Esophagus (tissue), 2 donors: ENCODE data around the gene IFNL1. TPM values are rescaled to one million over a fixed set of nuclear protein-coding genes. Genes with fewer than 3 reads are reported as not detected.
"Not testable (repeated sequence)": the region's sequence is repeated elsewhere in the genome, so short reads cannot be mapped to it uniquely, and the experiment has no call there.

Experiments used
- H3K27ac ChIP-seq, 2 donors: one replicate each; pipeline ENCODE4 v1.5.1; 2013; ENCODE audit warnings: low read depth in 2 of 2, mild to moderate bottlenecking in 2 of 2, inconsistent platforms in 1 of 2, low read length in 1 of 2, moderate library complexity in 1 of 2
- H3K27me3 ChIP-seq, 2 donors: one replicate each; pipeline ENCODE4 v1.6.1; 2013; ENCODE audit warnings: low read length in 2 of 2, control low read depth in 1 of 2, mild to moderate bottlenecking in 1 of 2; ENCODE audit not compliant: insufficient read depth in 2 of 2, control insufficient read depth in 1 of 2
- H3K36me3 ChIP-seq, 2 donors: one replicate each; pipeline ENCODE4 v1.6.1; 2013; ENCODE audit warnings: low read length in 1 of 2; ENCODE audit not compliant: control insufficient read depth in 2 of 2, insufficient read depth in 2 of 2
- H3K4me1 ChIP-seq, 2 donors: one replicate each; pipeline ENCODE4 v1.6.1; 2013; ENCODE audit warnings: low read length in 1 of 2; ENCODE audit not compliant: control insufficient read depth in 2 of 2, insufficient read depth in 2 of 2
- H3K4me3 ChIP-seq, 2 donors: one replicate each; pipeline ENCODE4 v1.5.1; 2013; ENCODE audit warnings: low read length in 2 of 2, mild to moderate bottlenecking in 2 of 2, low read depth in 1 of 2, moderate library complexity in 1 of 2
- H3K9me3 ChIP-seq, 2 donors: one replicate each; pipeline ENCODE4 v1.6.1; 2013; ENCODE audit warnings: mild to moderate bottlenecking in 2 of 2, low read depth in 1 of 2, low read length in 1 of 2, moderate library complexity in 1 of 2; ENCODE audit not compliant: control insufficient read depth in 2 of 2, insufficient read depth in 1 of 2
- WGBS, 2 donors: extraction: QIAGEN DNeasy Blood & Tissue Kit; methylation state at CpG; one replicate each; pipeline ENCODE4 v1.1.7; 2013; 5-methylcytosine and 5-hydroxymethylcytosine counted together
- polyA plus RNA-seq, 2 donors: library from polyadenylated mRNA; stranded (reverse); fragments of 200-250 nt; gene quantifications; one replicate each; pipeline ENCODE4 v1.2.3, GENCODE V29; 2013
- donor health status: healthy with polysubstance abuse.
- donor health status: Bipolar disorder and iron deficiency.

Gene IFNL1
- polyA plus RNA-seq, 2 donors = not detected

DNA sequence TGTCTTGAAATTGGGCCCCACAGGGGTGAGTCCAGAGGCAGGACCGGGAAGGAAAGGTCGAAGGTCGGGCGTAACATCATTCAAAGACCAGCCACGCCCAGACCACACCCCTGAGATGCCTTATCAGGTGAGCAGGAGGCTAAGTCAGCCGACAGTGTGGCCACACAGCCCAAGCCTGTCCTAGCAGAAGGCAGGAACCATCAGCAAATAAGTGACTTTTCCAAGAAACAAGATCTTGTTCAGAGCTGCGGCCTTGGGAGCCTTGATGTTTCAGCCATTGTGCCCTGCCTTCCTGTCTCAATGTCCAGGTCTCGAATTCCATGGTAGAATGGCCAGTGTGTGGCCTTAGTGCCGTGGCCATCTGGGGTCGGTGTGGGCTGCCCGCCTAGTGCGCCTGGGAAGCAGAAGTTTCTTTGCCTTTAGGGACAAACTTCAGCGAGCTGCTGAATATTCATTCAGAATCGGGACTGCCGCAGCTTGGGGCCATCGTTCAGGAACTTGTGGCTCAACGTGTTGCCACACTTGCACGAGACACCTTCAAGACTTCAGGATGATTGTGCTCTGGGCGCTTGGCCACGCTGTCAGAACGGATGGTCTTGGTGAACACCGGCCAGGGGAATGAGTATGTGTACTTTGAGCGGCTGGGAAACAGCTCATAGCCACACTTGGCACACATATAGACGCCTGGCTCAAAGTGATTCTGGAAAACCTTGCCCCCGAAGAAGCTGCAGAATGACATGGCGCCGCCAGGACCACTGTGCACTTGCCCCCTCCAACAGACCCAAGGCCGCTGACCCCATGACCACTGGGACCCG, 41.5 kb upstream of the IFNL1 start:
- WGBS, 2 donors = 78 to 83% methylated on average over 29 of the region's 29 CpGs
- H3K27ac ChIP-seq = no peak overlapping the region
- H3K36me3 ChIP-seq = no peaks in the 10 kb centered on the region
- no peaks in the 10 kb centered on the region for H3K27me3 ChIP-seq
- H3K4me1 ChIP-seq = no peaks in the 10 kb centered on the region
- no peaks in the 10 kb centered on the region for H3K9me3 ChIP-seq
- H3K4me3 ChIP-seq = no peak overlapping the region

DNA sequence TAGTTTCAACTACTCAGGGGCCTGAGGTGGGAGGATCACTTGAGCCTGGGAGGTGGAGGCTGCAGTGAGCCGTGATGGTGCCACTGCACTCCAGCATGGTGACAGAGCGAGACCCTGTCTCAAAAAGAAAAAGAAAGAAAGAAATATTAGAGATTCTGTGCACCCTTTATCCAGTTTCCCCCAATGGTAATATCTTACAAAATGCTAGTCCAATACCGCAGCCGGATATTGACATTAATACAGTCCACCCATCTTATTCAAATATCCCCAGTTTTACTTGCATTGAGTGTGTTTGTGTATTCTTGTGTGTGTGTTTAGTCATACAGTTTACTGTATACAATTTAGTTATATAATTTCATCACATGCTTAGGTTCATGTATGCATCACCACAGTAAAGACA, 39.0 kb upstream of the IFNL1 start:
- WGBS, 2 donors = 94 to 96% methylated on average over 3 to 4 of the region's 4 CpGs
- Histone ChIP-seq H3K4me1 (no peaks in the 10 kb centered on the region), H3K27ac (no peak overlapping the region), H3K9me3 (no peaks in the 10 kb centered on the region), H3K36me3 (no peaks in the 10 kb centered on the region), H3K27me3 (no peaks in the 10 kb centered on the region), H3K4me3 (no peak overlapping the region)

DNA sequence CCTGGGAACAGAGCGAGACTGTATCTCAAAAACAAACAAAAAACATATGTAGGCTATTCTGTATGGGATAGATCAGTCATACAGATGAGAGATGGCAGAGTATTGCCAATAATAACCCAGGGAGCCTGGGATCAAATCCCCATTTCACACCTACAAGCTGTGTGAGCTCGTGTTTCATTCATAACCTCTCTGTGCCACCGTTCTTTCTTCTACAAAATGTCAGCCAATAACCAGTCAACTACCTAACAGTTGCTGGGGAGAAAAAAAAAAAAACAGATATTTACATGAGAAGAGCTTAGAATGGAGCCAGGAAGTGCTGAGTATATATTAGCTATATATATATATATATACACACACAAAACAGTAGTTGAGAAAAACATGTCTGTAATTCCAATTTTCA, 34.5 kb upstream of the IFNL1 start:
- H3K4me1 ChIP-seq = peaks cover 0 to 6% of the 10 kb centered on the region in 2 donors
- no peak overlapping the region for H3K27ac ChIP-seq
- 75 to 82% methylated on average over 3 of the region's 3 CpGs for WGBS, 2 donors
- peaks cover 0 to 11% of the 10 kb centered on the region in 2 donors for H3K27me3 ChIP-seq
- H3K9me3 ChIP-seq = no peaks in the 10 kb centered on the region
- no peaks in the 10 kb centered on the region for H3K36me3 ChIP-seq
- no peak overlapping the region for H3K4me3 ChIP-seq

DNA sequence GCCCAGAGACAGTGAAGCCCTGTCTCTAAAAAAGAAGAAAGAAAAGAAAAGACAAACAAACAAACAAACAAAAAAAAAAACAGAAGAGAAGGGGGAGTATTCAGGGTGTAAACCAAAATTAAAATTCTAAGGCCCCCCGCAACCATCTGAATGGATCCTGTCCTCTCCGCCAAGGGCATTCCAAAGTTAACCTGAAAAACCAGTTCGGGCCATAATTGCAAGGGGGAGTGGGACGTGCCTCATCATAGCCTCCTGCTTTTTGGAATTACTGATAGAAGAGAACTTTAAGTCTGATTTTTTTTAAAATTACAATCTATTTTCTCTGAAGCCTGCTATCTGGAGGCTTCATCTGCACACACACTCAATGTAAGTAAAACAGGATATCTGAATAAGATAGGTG, 33.7 kb upstream of the IFNL1 start:
- no peaks in the 10 kb centered on the region for H3K36me3 ChIP-seq
- H3K9me3 ChIP-seq = no peaks in the 10 kb centered on the region
- H3K4me3 ChIP-seq = no peak overlapping the region
- peaks cover 0 to 6% of the 10 kb centered on the region in 2 donors for H3K4me1 ChIP-seq
- H3K27me3 ChIP-seq = peaks cover 0 to 11% of the 10 kb centered on the region in 2 donors
- WGBS, 2 donors = 53 to 67% methylated on average over 4 of the region's 4 CpGs
- H3K27ac ChIP-seq = no peak overlapping the region

DNA sequence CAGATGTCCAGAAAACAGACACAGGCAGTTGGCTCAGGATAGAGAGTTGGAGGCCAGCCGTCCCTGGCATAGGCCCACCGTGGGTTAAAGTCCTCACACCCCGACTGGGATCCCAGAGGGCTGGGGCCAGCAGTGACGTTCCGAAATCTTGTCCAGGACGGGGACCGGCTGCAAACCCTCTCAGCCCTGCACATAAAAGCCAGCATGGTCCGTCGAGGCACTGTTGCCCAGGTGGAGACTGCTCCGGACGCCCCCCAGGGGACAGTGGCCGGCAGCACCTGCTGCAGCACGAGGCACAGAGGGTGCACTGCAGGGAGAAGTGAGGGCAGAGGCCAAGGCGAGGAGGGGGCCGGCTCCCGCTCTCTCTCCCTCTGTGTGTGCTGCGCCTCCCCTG, 32.3 kb upstream of the IFNL1 start:
- no peaks in the 10 kb centered on the region for H3K36me3 ChIP-seq
- H3K4me3 ChIP-seq = no peak overlapping the region
- 15 to 22% methylated on average over 13 to 17 of the region's 17 CpGs for WGBS, 2 donors
- H3K27ac ChIP-seq = no peak overlapping the region
- H3K27me3 ChIP-seq = peaks cover 0 to 11% of the 10 kb centered on the region in 2 donors
- peaks cover 0 to 6% of the 10 kb centered on the region in 2 donors for H3K4me1 ChIP-seq
- no peaks in the 10 kb centered on the region for H3K9me3 ChIP-seq

DNA sequence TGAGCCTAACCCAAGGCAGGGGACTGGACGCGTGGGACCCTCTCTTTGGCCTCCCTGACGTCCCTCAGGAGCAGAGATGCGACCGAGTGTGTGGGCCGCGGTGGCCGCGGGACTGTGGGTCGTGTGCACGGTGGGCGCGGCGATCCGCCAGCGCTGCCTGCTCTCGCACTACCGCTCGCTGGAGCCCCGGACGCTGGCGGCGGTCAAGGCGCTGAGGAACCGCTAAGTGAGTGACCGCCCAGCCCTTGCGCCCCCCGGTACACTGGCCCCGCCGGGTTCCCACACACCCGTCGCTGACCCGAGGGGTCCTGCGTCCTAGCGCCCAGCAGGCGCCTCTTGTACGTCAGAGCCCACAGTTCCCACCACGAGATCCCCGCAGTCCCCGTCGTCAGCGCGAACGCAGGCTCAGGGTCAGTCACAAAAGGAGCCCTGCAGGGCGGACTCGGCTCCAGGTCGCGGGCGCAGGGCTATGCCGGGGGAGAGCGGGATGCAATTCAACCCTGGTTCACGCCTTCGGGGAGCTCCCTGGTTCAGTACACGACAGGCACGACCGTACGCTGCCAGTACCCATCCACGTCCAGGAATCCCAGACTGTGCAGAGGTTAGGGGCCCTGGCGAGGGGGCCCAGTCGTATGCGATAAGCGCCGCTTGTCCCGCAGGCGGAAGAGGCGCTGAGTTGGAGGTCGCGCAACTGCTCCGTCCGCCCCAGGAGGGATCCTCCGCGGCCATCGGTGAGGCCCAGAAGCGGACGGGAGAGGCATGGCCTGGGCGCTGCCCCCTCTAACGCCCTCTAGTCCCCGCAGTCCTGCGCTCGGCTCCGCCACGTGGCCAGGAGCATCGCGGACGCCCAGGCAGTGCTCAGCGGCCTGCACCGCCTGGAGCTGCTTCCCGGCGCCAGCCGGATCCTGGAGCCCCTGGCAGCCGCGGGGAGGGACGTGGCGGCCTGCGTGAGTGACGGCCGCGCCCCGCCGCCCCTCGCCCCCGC, 31.6 kb upstream of the IFNL1 start:
- peaks cover 0 to 11% of the 10 kb centered on the region in 2 donors for H3K27me3 ChIP-seq
- WGBS, 2 donors = 8 to 9% methylated on average over 88 to 102 of the region's 102 CpGs

DNA sequence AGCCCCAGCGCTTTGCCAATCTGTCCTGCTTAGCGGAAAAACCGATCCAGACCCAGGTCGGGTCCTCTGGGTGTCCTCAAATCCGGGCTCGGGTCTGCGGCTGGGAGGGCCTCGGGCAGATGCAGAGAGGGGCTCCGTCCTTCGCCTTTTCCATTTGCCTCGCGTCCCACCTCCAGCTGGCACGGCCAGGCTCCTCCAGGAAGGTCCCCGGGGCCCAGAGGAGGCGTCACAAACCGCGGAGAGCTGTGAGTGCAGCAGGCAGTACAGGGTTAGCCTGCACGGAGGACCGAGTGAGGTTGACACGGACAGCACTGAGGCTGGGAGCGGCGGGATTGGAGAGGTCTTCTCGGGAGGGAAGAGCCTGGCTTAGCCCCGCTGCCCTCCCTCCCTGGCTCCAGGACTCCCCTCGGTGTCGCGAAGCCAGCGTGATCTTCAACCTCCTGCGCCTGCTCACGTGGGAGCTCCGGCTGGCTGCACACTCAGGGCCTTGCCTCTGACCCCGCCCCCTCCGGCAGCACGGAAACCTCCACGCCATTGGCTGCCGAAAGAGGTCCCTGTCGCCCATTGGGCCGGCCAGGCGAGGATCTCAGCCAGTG, 30.8 kb upstream of the IFNL1 start:
- Histone ChIP-seq H3K27me3 (peaks cover 0 to 11% of the 10 kb centered on the region in 2 donors), H3K36me3 (no peaks in the 10 kb centered on the region), H3K4me3 (no peak overlapping the region), H3K27ac (no peak overlapping the region), H3K9me3 (no peaks in the 10 kb centered on the region), H3K4me1 (peaks cover 0 to 6% of the 10 kb centered on the region in 2 donors)
- 39 to 41% methylated on average over 39 of the region's 39 CpGs for WGBS, 2 donors

More for the DNA sequence above, 31.6 kb upstream of the IFNL1 start:
- no peak overlapping the region for H3K27ac ChIP-seq
- H3K36me3 ChIP-seq = no peaks in the 10 kb centered on the region
- H3K4me1 ChIP-seq = peaks cover 0 to 6% of the 10 kb centered on the region in 2 donors
- no peak overlapping the region for H3K4me3 ChIP-seq
- no peaks in the 10 kb centered on the region for H3K9me3 ChIP-seq

DNA sequence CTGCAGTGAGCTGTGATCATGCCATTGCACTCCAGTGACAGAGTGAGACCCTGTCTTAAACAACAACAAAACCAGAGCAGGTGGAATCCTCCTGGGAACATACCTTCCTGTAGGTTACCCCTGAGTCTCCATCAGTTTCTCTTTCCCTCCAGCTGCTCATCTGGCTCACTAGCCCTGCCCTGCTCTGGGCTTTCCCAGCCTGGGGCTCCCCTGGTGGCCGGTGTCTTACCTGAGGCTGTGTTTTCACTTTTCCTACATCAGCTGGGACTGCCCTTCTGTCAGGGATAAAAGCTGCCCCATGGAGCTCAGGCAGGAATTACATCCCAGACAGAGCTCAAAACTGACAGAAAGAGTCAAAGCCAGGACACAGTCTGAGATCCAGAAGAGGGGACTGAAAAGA, 28.1 kb upstream of the IFNL1 start, which contains the start of gene IFNL2:
IFNL2 (plus strand) TSS at position 312 of the 400 bp plus-strand sequence. CDS start 173 bp downstream, outside the sequence.
- not testable (repeated sequence) for H3K27ac ChIP-seq, H3K4me3 ChIP-seq, H3K36me3 ChIP-seq, H3K4me1 ChIP-seq, H3K9me3 ChIP-seq
- H3K27me3 ChIP-seq = peaks cover 0 to 11% of the 10 kb centered on the region in 2 donors
- no CpG with 5 or more reads among the region's 1 CpG for WGBS, 2 donors

DNA sequence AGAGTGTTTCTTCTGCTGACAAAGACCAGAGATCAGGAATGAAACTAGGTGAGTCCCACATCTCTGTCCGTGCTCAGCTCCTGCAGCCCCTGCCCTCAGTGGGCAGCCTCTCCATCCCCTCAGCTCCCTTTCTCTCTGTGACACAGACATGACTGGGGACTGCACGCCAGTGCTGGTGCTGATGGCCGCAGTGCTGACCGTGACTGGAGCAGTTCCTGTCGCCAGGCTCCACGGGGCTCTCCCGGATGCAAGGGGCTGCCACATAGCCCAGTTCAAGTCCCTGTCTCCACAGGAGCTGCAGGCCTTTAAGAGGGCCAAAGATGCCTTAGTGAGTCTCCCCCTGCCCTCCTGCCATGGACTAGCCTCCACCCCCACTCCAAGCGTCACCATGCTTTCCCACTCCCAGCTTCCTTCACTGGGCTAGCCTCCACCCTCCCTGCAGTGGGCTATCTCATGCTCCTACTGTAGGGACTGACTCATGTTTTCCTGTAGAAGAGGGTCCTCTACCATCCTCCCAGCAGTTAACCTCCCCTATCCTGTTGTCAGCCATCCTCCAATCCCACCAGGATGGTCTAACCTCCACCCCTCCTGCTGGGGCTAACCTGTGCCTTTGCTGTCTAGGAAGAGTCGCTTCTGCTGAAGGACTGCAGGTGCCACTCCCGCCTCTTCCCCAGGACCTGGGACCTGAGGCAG, 27.5 kb upstream of the IFNL1 start:
- peaks cover 0 to 11% of the 10 kb centered on the region in 2 donors for H3K27me3 ChIP-seq
- not testable (repeated sequence) for H3K4me3 ChIP-seq, H3K36me3 ChIP-seq, H3K9me3 ChIP-seq, H3K4me1 ChIP-seq, H3K27ac ChIP-seq
- WGBS, 2 donors = 82 to 84% methylated on average over 10 of the region's 10 CpGs
